Activated CD4-positive, alpha-beta T cell treated with anti-CD3 and anti-CD28 coated beads, Interleukin-2, amount 10 ng/mL, durations not matched to agents 24 days and 14 days (primary cell): ENCODE measurements around the gene NMRAL1. TPM values are rescaled to one million over a fixed set of nuclear protein-coding genes. Genes with fewer than 3 reads are reported as not detected.
A peak's percentile ranks its signal among the peaks of the same experiment; 100 is the strongest.

Experiments
- DNase-seq: peaks from one replicate; pipeline ENCODE4 v3.0.0; 2022
- H3K27ac Mint-ChIP-seq: one replicate; pipeline ENCODE4 v1.8.0; 2022; ENCODE audit warnings: mild to moderate bottlenecking, mixed read lengths
- H3K27me3 Mint-ChIP-seq: one replicate; pipeline ENCODE4 v1.8.0; 2022; ENCODE audit warnings: mixed read lengths
- H3K36me3 Mint-ChIP-seq: one replicate; pipeline ENCODE4 v1.8.0; 2022; ENCODE audit warnings: low read depth, mild to moderate bottlenecking, mixed read lengths
- H3K4me1 Mint-ChIP-seq: one replicate; pipeline ENCODE4 v1.8.0; 2021; ENCODE audit warnings: mixed read lengths
- H3K4me3 Mint-ChIP-seq: one replicate; pipeline ENCODE4 v1.8.0; 2022; ENCODE audit warnings: mild to moderate bottlenecking, moderate library complexity, mixed read lengths
- H3K9me3 Mint-ChIP-seq: one replicate; pipeline ENCODE4 v1.8.0; 2021; ENCODE audit warnings: mixed read lengths
- intact Hi-C: fragments of 100-400 bp; cut with micrococcal nuclease; formaldehyde crosslinking; loops from one replicate; pipeline ENCODE4 v1.15.1; 2023
- total RNA-seq: library from RNA; stranded (reverse); gene quantifications from 2 replicates; pipeline ENCODE4 v1.2.3, GENCODE V29; 2022

The NMRAL1 gene
- total RNA-seq, 1 donor from 2014 or later: 32.2 TPM

GRCh38 chr16:4467916-4468315 is 6.5 kb downstream of the NMRAL1 start:
- H3K27ac Mint-ChIP-seq: no peak overlapping the region
- H3K9me3 Mint-ChIP-seq: no peaks in the 10 kb centered on the region
- H3K36me3 Mint-ChIP-seq: peaks cover 26% of the 10 kb centered on the region
- H3K27me3 Mint-ChIP-seq: no peaks in the 10 kb centered on the region
- no peak for DNase-seq
- intact Hi-C loops: no loop called here
- peaks cover 10% of the 10 kb centered on the region for H3K4me1 Mint-ChIP-seq
- H3K4me3 Mint-ChIP-seq: no peak overlapping the region

GRCh38 chr16:4465977-4466779 is 8.2 kb downstream of the NMRAL1 start:
- Mint-ChIP-seq H3K36me3 (peaks cover 24% of the 10 kb centered on the region), H3K27ac (peak overlapping the region; percentile 8), H3K4me3 (no peak overlapping the region), H3K9me3 (no peaks in the 10 kb centered on the region), H3K27me3 (no peaks in the 10 kb centered on the region), H3K4me1 (peaks cover 6% of the 10 kb centered on the region)
- intact Hi-C loops: no loop called here
- DNase-seq: peak; percentile 67

GRCh38 chr16:4463522-4464163 is 10.8 kb downstream of the NMRAL1 start:
- no peaks in the 10 kb centered on the region for H3K9me3 Mint-ChIP-seq
- peaks cover 12% of the 10 kb centered on the region for H3K4me1 Mint-ChIP-seq
- DNase-seq: no peak
- H3K4me3 Mint-ChIP-seq: no peak overlapping the region
- H3K27me3 Mint-ChIP-seq: no peaks in the 10 kb centered on the region
- no peak overlapping the region for H3K27ac Mint-ChIP-seq
- H3K36me3 Mint-ChIP-seq: peaks cover 30% of the 10 kb centered on the region
- intact Hi-C loops: no loop called here

GRCh38 chr16:4461250-4462085 is 13.0 kb downstream of the NMRAL1 start:
- H3K27me3 Mint-ChIP-seq: no peaks in the 10 kb centered on the region
- H3K27ac Mint-ChIP-seq: no peak overlapping the region
- no peak for DNase-seq
- H3K4me1 Mint-ChIP-seq: peaks cover 12% of the 10 kb centered on the region
- peaks cover 33% of the 10 kb centered on the region for H3K36me3 Mint-ChIP-seq
- intact Hi-C loops: no loop called here
- no peak overlapping the region for H3K4me3 Mint-ChIP-seq
- H3K9me3 Mint-ChIP-seq: no peaks in the 10 kb centered on the region

- Mint-ChIP-seq H3K9me3 (no peaks in the 10 kb centered on the region), H3K4me3 (no peak overlapping the region), H3K27ac (no peak overlapping the region), H3K36me3 (peaks cover 32% of the 10 kb centered on the region), H3K4me1 (peaks cover 11% of the 10 kb centered on the region), H3K27me3 (no peaks in the 10 kb centered on the region)
- intact Hi-C loops: no loop called here
- no peak for DNase-seq
Observed at GRCh38 chr16:4460936-4461249, 13.5 kb downstream of the NMRAL1 start.

- intact Hi-C loops: no loop called here
- H3K27ac Mint-ChIP-seq: no peak overlapping the region
- H3K27me3 Mint-ChIP-seq: no peaks in the 10 kb centered on the region
- H3K4me3 Mint-ChIP-seq: no peak overlapping the region
- H3K4me1 Mint-ChIP-seq: peaks cover 7% of the 10 kb centered on the region
- no peak for DNase-seq
- peaks cover 43% of the 10 kb centered on the region for H3K36me3 Mint-ChIP-seq
- no peaks in the 10 kb centered on the region for H3K9me3 Mint-ChIP-seq
Observed at GRCh38 chr16:4455951-4456350, 18.5 kb downstream of the NMRAL1 start.

- Mint-ChIP-seq H3K9me3 (no peaks in the 10 kb centered on the region), H3K4me1 (peaks cover 7% of the 10 kb centered on the region), H3K36me3 (peaks cover 46% of the 10 kb centered on the region), H3K27ac (no peak overlapping the region), H3K4me3 (no peak overlapping the region), H3K27me3 (no peaks in the 10 kb centered on the region)
- DNase-seq: no peak
- intact Hi-C loops: no loop called here
Observed at GRCh38 chr16:4455081-4455480, 19.3 kb downstream of the NMRAL1 start.

GRCh38 chr16:4454623-4455022 is 19.8 kb downstream of the NMRAL1 start:
- Mint-ChIP-seq H3K4me3 (no peak overlapping the region), H3K9me3 (no peaks in the 10 kb centered on the region), H3K4me1 (peaks cover 7% of the 10 kb centered on the region), H3K27me3 (no peaks in the 10 kb centered on the region), H3K36me3 (peaks cover 48% of the 10 kb centered on the region), H3K27ac (no peak overlapping the region)
- no peak for DNase-seq
- intact Hi-C loops: no loop called here

GRCh38 chr16:4452674-4453073 is 21.8 kb downstream of the NMRAL1 start:
- Mint-ChIP-seq H3K9me3 (no peaks in the 10 kb centered on the region), H3K4me1 (no peaks in the 10 kb centered on the region), H3K27ac (no peak overlapping the region), H3K4me3 (no peak overlapping the region), H3K27me3 (no peaks in the 10 kb centered on the region), H3K36me3 (peaks cover 53% of the 10 kb centered on the region)
- intact Hi-C loops: no loop called here
- no peak for DNase-seq

GRCh38 chr16:4450931-4451519 is 23.4 kb downstream of the NMRAL1 start:
- Mint-ChIP-seq H3K36me3 (peaks cover 57% of the 10 kb centered on the region), H3K4me3 (no peak overlapping the region), H3K27ac (no peak overlapping the region), H3K4me1 (no peaks in the 10 kb centered on the region), H3K27me3 (no peaks in the 10 kb centered on the region), H3K9me3 (no peaks in the 10 kb centered on the region)
- intact Hi-C loops: no loop called here
- DNase-seq: no peak

- Mint-ChIP-seq H3K27me3 (no peaks in the 10 kb centered on the region), H3K9me3 (no peaks in the 10 kb centered on the region), H3K4me3 (no peak overlapping the region), H3K27ac (no peak overlapping the region), H3K36me3 (peaks cover 56% of the 10 kb centered on the region), H3K4me1 (no peaks in the 10 kb centered on the region)
- intact Hi-C loops: no loop called here
- no peak for DNase-seq
Observed at GRCh38 chr16:4450430-4450829, 24.0 kb downstream of the NMRAL1 start.

GRCh38 chr16:4443986-4444385 is 30.4 kb downstream of the NMRAL1 start:
- DNase-seq: no peak
- Mint-ChIP-seq H3K27ac (no peak overlapping the region), H3K36me3 (peaks cover 64% of the 10 kb centered on the region), H3K4me3 (no peak overlapping the region), H3K4me1 (no peaks in the 10 kb centered on the region), H3K27me3 (no peaks in the 10 kb centered on the region), H3K9me3 (no peaks in the 10 kb centered on the region)
- intact Hi-C loops: no loop called here

GRCh38 chr16:4443271-4443670 is 31.2 kb downstream of the NMRAL1 start:
- Mint-ChIP-seq H3K4me3 (no peak overlapping the region), H3K9me3 (no peaks in the 10 kb centered on the region), H3K27ac (no peak overlapping the region), H3K4me1 (no peaks in the 10 kb centered on the region), H3K36me3 (peaks cover 67% of the 10 kb centered on the region), H3K27me3 (no peaks in the 10 kb centered on the region)
- intact Hi-C loops: no loop called here
- no peak for DNase-seq

- peaks cover 65% of the 10 kb centered on the region for H3K36me3 Mint-ChIP-seq
- H3K27ac Mint-ChIP-seq: no peak overlapping the region
- H3K9me3 Mint-ChIP-seq: no peaks in the 10 kb centered on the region
- no peak for DNase-seq
- no peak overlapping the region for H3K4me3 Mint-ChIP-seq
- H3K27me3 Mint-ChIP-seq: no peaks in the 10 kb centered on the region
- intact Hi-C loops: no loop called here
- no peaks in the 10 kb centered on the region for H3K4me1 Mint-ChIP-seq
Observed at GRCh38 chr16:4442371-4442770, 32.1 kb downstream of the NMRAL1 start.
